ENCODE measurements around the gene SEMA3F. TPM values are rescaled to one million over a fixed set of nuclear protein-coding genes. Genes with fewer than 3 reads are reported as not detected.

The SEMA3F gene
- total RNA-seq, 1 experiment from 2014 or later, result 69.6 TPM

- Histone ChIP-seq H3K27ac (ENCODE audit: low read length) (no peak overlapping the region), H3K4me1 (ENCODE audit: control insufficient read depth, insufficient read depth, low read length) (no peaks in the 10 kb centered on the region; the same call in 1 of the 2 replicates), H3K27me3 (ENCODE audit: control insufficient read depth, insufficient read depth, low read length) (no peaks in the 10 kb centered on the region), H3K36me3 (ENCODE audit: control insufficient read depth, insufficient read depth, low read length) (no peaks in the 10 kb centered on the region), H3K4me3 (ENCODE audit: low read depth in 2 of 2, low read length in 2 of 2) (no peak overlapping the region), H3K9me3 (ENCODE audit: control insufficient read depth, insufficient read depth, low read depth, low read length) (no peaks in the 10 kb centered on the region)
- no peak for TF ChIP-seq TCF7L2 (IDR thresholded peaks at IDR 0.05; ENCODE audit: low read depth, low read length)
- TF ChIP-seq, protein P1, sequence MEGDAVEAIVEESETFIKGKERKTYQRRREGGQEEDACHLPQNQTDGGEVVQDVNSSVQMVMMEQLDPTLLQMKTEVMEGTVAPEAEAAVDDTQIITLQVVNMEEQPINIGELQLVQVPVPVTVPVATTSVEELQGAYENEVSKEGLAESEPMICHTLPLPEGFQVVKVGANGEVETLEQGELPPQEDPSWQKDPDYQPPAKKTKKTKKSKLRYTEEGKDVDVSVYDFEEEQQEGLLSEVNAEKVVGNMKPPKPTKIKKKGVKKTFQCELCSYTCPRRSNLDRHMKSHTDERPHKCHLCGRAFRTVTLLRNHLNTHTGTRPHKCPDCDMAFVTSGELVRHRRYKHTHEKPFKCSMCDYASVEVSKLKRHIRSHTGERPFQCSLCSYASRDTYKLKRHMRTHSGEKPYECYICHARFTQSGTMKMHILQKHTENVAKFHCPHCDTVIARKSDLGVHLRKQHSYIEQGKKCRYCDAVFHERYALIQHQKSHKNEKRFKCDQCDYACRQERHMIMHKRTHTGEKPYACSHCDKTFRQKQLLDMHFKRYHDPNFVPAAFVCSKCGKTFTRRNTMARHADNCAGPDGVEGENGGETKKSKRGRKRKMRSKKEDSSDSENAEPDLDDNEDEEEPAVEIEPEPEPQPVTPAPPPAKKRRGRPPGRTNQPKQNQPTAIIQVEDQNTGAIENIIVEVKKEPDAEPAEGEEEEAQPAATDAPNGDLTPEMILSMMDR (IDR thresholded peaks at IDR 0.05), result no peak
- no peak for TF ChIP-seq REST (IDR thresholded peaks at IDR 0.05; ENCODE audit: insufficient read depth in 1 of 2, low read depth in 2 of 2, low read length in 1 of 2)
- no peak for TF ChIP-seq SIN3A (IDR thresholded peaks at IDR 0.05; ENCODE audit: borderline replicate concordance, insufficient read depth, low read depth, low read length)
- no peak for TF ChIP-seq POLR2AphosphoS5 (IDR thresholded peaks at IDR 0.05; ENCODE audit: low read depth, low read length)
- no TSS peak for BruUV-seq (replicated peaks)
- POLR2A ChIA-PET, result no interaction called here
- DNase-seq (ENCODE audit: low read depth, low spot score) (no peak), ATAC-seq (no peak)
- CTCF ChIA-PET, result no interaction called here
- in situ Hi-C loops (cut with HindIII; ENCODE audit: low pct_unique_long_range_greater_than_20kb, low sequenced_read_pairs) (no loop called here), intact Hi-C loops (cut with micrococcal nuclease; ENCODE audit: unreplicated experiment) (no loop called here)
Measured at GRCh38 chr3:50213373-50213772, 58.2 kb downstream of the SEMA3F start.

- H3K9me3 ChIP-seq (ENCODE audit: control insufficient read depth, insufficient read depth, low read depth, low read length), result no peaks in the 10 kb centered on the region
- ChIA-PET CTCF (no interaction called here), POLR2A (no interaction called here)
- no TSS peak for BruUV-seq (replicated peaks)
- no peak overlapping the region for H3K4me3 ChIP-seq (ENCODE audit: low read depth in 2 of 2, low read length in 2 of 2)
- TF ChIP-seq TCF7L2 (IDR thresholded peaks at IDR 0.05; ENCODE audit: low read depth, low read length), result no peak
- TF ChIP-seq, protein P1 (IDR thresholded peaks at IDR 0.05), result no peak
- TF ChIP-seq REST (IDR thresholded peaks at IDR 0.05; ENCODE audit: insufficient read depth in 1 of 2, low read depth in 2 of 2, low read length in 1 of 2), result no peak
- TF ChIP-seq POLR2AphosphoS5 (IDR thresholded peaks at IDR 0.05; ENCODE audit: low read depth, low read length), result no peak
- TF ChIP-seq SIN3A (IDR thresholded peaks at IDR 0.05; ENCODE audit: borderline replicate concordance, insufficient read depth, low read depth, low read length), result no peak
- no peaks in the 10 kb centered on the region for H3K36me3 ChIP-seq (ENCODE audit: control insufficient read depth, insufficient read depth, low read length)
- no peak for ATAC-seq
- no peak overlapping the region for H3K27ac ChIP-seq (ENCODE audit: low read length)
- H3K4me1 ChIP-seq (ENCODE audit: control insufficient read depth, insufficient read depth, low read length), result no peaks in the 10 kb centered on the region; the same call in 1 of the 2 replicates
- DNase-seq (ENCODE audit: low read depth, low spot score), result no peak
- in situ Hi-C loops (cut with HindIII; ENCODE audit: low pct_unique_long_range_greater_than_20kb, low sequenced_read_pairs), result no loop called here
- intact Hi-C loops (cut with micrococcal nuclease; ENCODE audit: unreplicated experiment), result no loop called here
- no peaks in the 10 kb centered on the region for H3K27me3 ChIP-seq (ENCODE audit: control insufficient read depth, insufficient read depth, low read length)
Measured at GRCh38 chr3:50214824-50215223, 59.7 kb downstream of the SEMA3F start.
